Bronchial epithelial cell (primary cell): ENCODE results near the gene ADTRP. TPM values are rescaled to one million over a fixed set of nuclear protein-coding genes. Genes with fewer than 3 reads are reported as not detected.

Experiments used
- DNase-seq: peaks from one replicate; pipeline ENCODE4 v3.0.0-alpha.2; 2010; ENCODE audit warnings: low read depth
- FAIRE-seq: peaks from 2 replicates; lab custom pipeline; 2011; peaks lifted over from hg19 to GRCh38; lab: Jason Lieb, UNC
- H3K27me3 ChIP-seq: 2 replicates; pipeline ENCODE4 v1.5.1; 2011; ENCODE audit warnings: low read length; ENCODE audit not compliant: control insufficient read depth, insufficient read depth
- H3K36me3 ChIP-seq: 2 replicates; pipeline ENCODE4 v1.5.1; 2011; ENCODE audit warnings: low read length; ENCODE audit not compliant: control insufficient read depth, insufficient read depth
- H3K4me3 ChIP-seq: 2 replicates; pipeline ENCODE4 v1.5.1; 2011; ENCODE audit warnings: mild to moderate bottlenecking, low read depth, low read length, control low read depth
- total RNA-seq: library from RNA; depleted of rRNA; stranded (reverse); fragments of >200 nt; gene quantifications from 2 replicates; pipeline ENCODE4 v1.2.1, GENCODE V29; 2014
- TF ChIP-seq, protein P1 (sequence below): IDR thresholded peaks from 2 replicates; pipeline ENCODE4 v1.5.1; 2011; ENCODE audit warnings: mild to moderate bottlenecking, moderate library complexity, low read length, control low read depth, inconsistent platforms; ENCODE audit not compliant: insufficient read depth, severe bottlenecking

The ADTRP gene
- total RNA-seq, 1 donor from 2014 or later = 17.6 TPM

DNA sequence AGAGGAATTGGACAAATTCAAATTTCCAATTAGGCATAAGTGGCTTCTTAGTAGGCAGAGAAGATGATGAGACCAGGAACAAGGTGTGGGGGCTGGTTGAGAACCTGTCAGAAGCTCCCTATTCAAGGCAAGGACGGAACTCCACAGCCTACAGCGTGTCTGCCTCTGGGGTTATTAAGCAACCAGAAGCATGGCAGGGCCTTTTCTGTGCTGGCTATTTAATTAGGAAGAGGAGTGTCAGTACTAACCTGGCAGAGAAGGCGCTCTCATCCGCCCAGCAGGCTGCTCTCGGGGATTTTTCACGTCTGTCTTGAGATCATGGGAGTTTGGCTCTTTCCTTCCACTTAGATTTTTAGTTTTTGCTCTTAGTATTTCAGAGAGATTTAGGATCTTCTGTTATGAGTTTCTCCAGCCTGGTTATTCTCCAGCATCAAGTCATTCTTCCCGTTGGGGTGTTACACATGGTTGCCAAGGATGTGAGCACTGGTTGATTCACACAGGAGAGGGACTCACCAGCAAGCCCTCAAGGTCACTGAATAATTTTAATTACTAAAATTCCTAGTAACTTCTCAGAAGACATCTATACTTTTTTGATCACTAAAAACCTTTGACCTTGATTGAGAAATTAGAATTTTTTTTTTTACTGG lies 23.9 kb downstream of the ADTRP start:
- Histone ChIP-seq H3K36me3 (no peaks in the 10 kb centered on the region), H3K27me3 (no peaks in the 10 kb centered on the region), H3K4me3 (no peak overlapping the region)
- TF ChIP-seq, protein P1, sequence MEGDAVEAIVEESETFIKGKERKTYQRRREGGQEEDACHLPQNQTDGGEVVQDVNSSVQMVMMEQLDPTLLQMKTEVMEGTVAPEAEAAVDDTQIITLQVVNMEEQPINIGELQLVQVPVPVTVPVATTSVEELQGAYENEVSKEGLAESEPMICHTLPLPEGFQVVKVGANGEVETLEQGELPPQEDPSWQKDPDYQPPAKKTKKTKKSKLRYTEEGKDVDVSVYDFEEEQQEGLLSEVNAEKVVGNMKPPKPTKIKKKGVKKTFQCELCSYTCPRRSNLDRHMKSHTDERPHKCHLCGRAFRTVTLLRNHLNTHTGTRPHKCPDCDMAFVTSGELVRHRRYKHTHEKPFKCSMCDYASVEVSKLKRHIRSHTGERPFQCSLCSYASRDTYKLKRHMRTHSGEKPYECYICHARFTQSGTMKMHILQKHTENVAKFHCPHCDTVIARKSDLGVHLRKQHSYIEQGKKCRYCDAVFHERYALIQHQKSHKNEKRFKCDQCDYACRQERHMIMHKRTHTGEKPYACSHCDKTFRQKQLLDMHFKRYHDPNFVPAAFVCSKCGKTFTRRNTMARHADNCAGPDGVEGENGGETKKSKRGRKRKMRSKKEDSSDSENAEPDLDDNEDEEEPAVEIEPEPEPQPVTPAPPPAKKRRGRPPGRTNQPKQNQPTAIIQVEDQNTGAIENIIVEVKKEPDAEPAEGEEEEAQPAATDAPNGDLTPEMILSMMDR = no peak
- DNase-seq (peak; percentile 77), FAIRE-seq (no peak)

DNA sequence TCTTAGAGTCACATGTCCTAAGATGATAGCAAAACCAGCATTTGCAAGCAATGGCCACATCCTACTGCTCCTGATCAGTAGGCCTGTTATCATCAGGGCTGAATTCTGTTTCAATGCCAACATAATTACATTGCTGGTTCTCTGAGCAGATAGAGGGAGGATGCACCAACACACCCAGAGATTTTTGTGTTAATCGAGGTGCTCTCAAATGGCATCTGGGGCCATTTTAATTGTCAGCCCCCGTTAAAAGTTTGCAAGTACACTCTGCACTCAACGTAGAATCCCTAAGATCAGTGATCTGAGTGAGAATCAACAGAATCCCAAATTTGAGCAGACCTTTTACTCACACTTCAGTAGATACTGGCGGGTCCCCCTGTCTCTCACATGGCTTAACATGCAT lies 24.8 kb downstream of the ADTRP start:
- no peaks in the 10 kb centered on the region for H3K36me3 ChIP-seq
- H3K27me3 ChIP-seq = no peaks in the 10 kb centered on the region
- DNase-seq = no peak
- no peak overlapping the region for H3K4me3 ChIP-seq
- TF ChIP-seq, protein P1 = no peak
- no peak for FAIRE-seq

DNA sequence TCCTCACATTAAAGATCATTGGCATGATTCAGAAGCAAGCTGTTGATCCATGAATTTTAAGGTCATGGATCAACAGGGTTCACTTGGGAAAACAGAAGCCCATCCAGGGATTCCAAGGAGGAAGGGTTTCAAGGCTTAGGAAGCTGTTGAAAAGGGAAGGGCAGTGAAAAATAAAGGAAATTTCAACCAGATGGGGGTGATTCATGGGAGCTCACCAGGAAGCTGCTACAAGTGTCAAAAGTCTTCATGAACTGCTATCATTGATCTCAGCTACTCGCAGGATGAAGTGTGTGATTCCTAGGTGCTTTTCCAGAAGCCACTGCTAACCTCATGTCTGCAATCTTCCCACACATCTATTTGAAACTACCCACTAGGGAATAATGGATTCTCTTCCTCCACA lies 26.2 kb downstream of the ADTRP start:
- DNase-seq (no peak), FAIRE-seq (peak; percentile 73)
- Histone ChIP-seq H3K4me3 (no peak overlapping the region), H3K27me3 (no peaks in the 10 kb centered on the region), H3K36me3 (no peaks in the 10 kb centered on the region)
- TF ChIP-seq, protein P1 = no peak

DNA sequence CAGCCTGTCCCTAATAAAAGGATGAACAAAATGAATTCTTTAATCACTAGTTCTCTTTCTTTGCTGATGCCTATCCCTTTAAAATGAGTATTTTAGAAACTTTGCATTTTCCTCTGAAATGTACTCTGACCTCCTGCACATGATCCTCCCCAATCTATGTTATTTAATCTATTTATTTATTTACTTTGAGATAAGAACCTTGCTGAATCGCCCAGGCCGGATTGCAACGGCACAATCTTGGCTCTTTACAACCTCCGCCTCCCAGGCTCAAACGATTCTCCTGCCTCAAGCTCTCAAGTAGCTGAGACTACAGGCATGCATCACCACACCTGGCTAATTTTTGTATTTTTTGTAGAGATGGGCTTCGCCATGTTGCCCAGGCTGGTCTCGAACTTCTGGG lies 27.9 kb downstream of the ADTRP start:
- no peak for DNase-seq
- Histone ChIP-seq H3K36me3 (no peaks in the 10 kb centered on the region), H3K4me3 (no peak overlapping the region), H3K27me3 (no peaks in the 10 kb centered on the region)
- TF ChIP-seq, protein P1 = no peak
- FAIRE-seq = no peak

DNA sequence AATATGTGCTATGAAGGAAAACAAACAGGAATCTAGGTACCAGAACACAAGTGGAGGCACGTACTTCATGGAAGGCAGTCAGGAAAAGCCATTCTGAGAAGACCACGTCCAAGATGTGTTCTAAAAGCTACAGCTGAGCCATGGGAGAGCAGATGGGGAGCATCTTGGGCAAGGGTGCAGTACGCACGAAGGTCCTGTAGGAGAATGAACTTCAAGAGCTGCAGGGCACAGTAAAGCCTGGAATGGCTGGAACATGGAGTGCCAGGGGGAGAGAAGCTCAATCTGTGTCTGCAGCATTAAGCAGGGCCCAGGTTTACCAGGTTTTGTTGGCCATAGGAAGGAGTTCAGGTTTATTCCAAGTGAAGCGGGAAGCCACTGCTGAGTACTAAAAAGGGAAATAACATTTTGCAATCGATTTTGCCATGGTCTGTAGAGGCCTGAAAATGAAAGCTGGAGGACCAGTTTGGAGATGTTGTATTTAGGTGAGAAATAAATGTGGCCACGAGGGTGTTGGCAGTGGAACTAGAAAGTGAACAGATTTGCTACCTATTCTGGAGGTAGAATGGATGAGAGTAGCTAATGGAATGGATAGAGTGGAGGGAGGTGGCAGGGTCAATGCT lies 29.9 kb downstream of the ADTRP start:
- no peak for FAIRE-seq

More for the DNA sequence above, 29.9 kb downstream of the ADTRP start:
- Histone ChIP-seq H3K4me3 (no peak overlapping the region), H3K27me3 (no peaks in the 10 kb centered on the region), H3K36me3 (no peaks in the 10 kb centered on the region)
- DNase-seq = no peak
- TF ChIP-seq, protein P1 = no peak
